HG03521 (cell line): Measurements from ENCODE around the gene RAB11FIP5.

ENCODE experiments used
- ATAC-seq: cut with Tn5 transposase; IDR thresholded peaks from one replicate; pipeline ENCODE4 v1.9.1; 2021; ENCODE audit warnings: mild to moderate bottlenecking, moderate library complexity; ENCODE audit not compliant: unreplicated experiment

The RAB11FIP5 gene

DNA sequence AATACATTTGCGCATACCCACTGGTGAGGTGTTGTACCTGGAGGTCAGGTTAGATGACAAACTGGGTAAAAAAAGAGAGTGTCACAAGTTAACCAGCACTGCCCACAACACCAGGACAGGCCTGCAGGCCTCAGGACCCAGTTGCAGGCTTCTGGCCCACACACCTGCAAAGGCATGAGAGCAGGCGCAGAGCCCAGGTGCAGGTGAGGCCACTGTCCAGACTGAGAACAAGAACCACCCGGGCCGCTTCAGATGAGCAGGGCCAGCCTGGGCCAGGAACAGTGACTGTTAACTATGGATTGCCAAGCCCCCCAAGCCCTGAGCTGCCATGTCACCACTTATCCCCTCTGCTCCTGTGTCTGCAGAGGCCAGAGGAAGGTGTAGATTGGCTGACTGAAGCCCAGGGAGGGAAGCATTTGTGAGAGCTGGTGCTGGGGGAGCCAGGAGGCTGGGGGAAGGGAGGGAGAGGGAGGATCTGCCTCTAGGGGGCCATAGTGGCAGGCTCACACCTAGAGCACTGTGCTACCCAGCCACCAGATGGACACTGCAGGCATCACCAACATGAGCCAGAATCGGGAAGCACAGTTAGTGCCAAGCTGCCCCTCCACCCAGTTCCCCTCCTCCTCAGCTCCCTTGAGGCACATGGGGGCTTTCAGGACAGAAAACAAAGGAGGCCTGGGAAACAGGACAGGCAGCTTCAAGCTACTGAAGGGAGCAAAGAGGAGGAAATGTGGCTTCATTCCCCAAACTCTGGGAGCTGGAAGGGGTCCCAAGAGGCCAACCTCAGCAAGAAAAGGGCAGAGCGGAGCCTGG lies 76.6 kb downstream of the RAB11FIP5 start:
- no peak for ATAC-seq

DNA sequence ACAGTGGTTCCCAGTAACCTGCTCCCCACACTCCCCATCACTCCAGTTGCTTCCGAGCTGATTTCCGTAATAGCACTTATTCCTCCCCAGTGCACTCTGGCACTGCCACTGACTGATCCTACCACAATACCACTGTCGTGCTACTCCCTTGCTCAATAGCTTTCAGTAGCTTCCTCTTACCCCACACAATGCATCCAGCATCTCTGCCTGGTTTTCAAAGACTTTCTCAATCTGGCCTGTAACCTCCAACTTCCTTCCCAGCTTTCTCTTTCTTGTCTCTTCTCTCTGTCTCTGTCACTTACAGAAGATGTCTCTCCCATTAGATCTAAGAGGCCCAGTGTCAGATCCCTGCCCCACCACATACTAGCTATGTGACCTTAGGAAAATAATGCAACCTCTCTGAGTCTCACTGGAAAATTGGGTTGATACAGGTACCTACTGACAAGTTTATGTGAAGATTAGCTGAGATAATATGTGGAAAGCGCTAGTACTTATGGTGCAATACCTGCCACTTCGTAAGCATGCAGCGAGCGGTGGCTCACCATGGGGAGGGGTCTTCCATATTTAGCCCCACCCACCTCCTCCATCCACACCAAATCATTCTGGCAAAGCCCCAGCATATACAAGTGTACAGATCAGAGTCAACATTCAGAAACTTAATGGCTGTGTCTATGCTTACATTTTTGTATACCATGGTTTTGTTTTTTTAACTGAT lies 77.9 kb downstream of the RAB11FIP5 start:
- no peak for ATAC-seq

DNA sequence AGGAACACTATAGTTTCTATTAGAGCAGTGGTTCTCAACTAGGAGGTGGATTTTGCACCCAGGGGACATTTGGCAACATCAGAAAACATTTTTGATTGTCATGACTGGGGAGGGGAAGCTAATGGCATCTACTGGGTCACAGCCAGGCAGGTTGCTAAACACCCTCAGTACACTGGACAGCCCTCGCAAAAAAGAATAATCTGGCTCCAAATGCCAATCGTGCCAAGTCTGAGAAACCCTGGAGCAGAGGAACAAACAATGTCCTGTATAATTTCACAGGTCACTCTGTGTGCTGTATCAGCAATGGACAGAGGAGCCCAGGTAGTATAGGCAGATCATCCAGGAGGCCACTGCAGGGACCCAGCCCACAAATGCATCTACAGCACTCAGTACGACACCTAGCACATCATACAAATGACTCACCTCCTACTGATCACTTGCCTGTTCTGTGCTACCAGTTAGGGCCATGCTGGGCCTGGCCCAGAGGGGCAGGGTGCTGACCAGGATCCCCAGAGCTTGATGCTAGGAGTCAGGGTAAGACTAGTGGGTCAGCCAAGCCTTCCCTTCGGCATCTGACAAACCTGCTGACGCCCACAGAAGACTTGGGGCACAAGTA lies 78.9 kb downstream of the RAB11FIP5 start:
- ATAC-seq = no peak

DNA sequence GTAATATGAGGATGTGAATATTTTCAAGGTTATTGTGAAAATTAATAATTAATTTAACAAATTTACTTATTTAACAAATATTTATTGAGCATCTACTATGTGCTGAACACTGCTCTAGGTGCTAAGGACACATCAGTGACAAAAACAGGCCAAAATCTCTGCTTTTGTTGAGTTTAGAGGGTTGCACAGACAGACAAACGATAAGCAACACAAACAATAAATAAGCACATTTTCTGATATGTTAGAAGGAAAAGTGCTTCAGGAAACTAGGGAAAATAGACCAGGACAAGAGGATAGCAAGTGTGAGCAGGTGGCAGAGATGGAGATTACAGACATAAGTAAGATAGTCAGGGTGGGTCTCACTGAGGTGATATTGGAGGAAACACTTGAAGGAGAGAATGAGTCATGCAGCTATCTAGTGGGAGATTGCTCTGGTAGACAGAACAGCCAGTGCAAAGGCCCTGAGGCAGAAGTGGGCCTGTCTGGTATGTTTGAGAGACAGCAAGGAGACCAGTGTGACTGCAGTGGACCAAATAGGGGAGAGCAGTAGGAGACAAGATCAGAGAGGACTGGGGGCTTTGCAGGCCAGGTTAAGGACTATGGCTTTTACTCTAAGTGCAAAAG lies 79.5 kb downstream of the RAB11FIP5 start:
- no peak for ATAC-seq

DNA sequence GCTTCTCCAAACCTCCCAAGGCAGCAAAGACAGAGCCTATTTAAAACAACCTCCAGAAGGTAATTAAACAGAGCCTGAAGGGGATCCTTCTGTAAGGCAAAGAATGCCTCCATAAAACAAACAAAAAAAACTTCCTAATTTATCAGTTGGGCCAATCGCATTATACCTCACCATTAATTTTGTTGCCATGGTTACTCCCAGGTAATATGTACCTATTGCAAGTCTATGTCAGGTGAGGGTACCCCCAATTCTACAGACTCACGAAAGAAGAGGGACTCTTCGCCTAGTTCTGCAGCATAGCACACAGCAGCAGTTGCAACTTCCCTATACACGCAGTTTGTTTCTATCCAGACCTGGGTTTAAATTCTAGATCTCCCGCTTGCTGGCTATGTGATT lies 80.0 kb downstream of the RAB11FIP5 start:
- ATAC-seq = no peak

DNA sequence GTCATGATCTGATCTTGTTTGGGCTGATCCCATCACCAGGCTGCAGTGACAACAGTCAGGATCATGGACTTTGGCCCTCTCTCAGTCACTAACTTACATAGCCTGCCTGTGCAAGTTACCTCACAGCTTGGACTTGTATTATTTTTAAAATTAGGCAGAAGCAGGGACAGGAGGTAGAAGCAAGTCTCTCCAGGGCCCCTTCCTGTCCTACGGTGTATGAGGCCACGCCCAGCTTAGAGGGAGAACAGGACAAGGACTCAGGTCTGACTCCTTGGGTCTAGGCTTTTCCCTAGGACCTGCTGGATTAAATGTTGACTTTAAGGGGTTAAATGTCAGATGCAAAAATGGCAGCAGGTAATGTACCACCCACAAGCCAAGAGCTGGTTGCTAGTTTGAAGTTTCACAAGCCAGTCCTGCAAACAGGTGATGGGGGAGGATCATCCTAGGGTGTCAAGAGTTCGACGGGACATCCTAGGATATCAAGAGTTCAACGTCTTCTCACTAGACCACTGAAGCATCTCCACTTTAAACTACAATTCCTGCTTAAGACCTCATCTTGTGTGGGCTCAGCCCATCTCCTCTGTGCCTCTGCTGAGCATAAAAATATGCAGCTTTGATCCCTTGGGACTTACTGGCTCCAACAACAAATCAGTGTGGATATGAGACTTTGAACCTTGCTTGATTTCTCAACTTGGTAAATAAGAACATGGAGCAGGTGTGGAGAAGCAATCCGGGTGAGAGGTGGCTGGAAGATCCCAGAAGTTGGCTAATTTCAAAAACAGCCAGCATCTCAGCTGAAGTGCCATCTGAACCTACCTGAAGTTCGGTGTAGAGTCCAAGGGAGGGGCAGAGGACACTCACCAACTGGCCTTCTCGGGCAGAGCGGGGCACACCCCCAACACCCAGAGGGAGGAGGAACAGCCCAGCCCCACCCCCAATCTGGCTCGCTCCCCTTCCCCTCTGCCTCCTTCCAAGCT lies 80.7 kb downstream of the RAB11FIP5 start:
- ATAC-seq = no peak

DNA sequence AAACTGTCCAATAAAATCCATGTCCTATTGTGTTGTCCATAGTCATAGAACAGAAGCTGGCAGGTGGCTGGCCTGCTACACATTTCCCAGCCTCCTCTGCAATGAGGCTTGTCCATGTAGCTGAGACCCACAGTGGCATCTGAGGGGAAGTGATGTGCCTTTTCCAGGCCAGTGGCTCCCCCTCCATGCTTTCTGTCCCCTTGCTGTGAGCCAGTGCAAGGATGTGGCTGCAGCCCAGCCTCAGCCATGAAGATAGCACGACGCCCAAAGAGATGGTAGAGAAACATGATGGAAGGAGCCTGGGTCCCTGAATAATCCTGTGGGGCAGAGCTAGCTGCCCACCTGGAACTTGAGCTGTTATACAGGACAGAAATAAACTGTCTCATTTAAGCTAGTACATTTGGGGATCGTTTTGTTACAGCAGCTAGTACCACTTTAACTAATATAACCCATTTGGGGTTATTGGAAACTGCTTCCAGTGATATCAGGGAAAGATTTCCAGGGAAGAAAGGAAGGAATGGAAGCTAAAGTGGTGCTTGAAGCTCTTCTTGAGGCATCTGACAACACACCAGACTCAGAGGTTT lies 81.6 kb downstream of the RAB11FIP5 start:
- ATAC-seq = no peak

DNA sequence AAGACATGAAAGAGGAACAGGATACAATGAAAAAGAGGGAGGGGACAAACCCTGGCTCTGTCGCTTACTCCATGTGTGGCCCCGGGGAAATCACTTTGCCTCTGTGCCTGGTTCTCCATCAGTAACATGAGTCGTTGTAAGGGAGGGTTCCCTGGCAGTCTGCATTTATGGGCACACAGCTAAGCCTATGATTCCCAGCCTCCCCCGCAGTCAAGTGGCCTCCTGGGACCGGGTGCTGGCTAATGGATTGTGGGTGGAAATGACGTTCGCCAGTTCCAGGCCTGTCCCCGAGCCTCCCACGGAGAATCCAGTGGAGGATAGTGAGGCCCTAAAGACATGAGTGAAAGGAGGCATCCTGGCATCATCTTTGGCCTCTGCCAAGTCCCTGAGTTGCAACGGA lies 83.9 kb downstream of the RAB11FIP5 start:
- ATAC-seq = no peak

DNA sequence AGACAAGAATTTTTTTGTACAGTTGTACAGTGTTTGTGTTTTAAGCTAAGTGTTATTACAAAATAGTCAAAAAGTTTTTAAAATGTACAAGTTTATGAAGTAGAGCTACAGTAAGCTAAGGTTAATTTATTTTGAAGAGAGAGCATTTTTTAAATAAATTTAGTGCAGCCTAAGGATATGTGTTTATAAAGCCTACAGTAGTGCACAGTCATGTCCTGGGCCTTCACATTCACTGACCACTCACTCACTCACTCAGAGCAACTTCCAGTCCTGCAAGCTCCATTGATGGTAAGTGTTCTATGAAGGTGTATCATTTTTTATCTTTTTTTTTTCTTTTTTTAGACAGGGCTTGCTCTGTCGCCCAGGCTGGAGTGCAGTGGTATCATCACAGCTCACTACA lies 85.4 kb downstream of the RAB11FIP5 start:
- ATAC-seq = no peak

DNA sequence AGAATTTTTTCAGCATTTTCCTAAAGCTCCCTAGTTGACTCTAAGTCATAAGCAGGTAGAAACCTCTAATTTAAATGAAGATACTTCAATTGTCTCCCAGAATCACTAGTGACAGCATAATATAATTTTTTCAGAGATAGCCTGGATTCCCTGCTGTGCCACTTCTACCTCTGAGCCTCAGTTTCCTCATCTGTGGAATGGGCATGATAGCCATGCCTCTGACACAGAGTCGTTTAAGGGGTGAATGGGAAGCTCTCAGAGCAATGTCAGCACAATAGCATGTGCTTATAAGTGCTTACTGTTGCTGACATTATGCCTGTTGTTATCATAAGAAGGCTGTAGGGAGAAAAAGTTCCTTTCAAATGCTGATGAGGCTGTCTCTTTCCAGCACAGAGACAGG lies 89.3 kb downstream of the RAB11FIP5 start:
- no peak for ATAC-seq
